HCT116 (cell line): ENCODE results near the gene DCLRE1B.

Source experiments
- CBX3 ChIP-seq: IDR thresholded peaks from 2 replicates; pipeline ENCODE4 v1.6.1; 2012; ENCODE audit warnings: low read depth
- EZH2phosphoT487 ChIP-seq: fragments of 200-600 bp; IDR thresholded peaks from 2 replicates; pipeline ENCODE4 v1.6.1; 2018; ENCODE audit warnings: antibody characterized with exemption, borderline replicate concordance
- SRF ChIP-seq: IDR thresholded peaks from 2 replicates; pipeline ENCODE4 v1.6.1; 2012; ENCODE audit warnings: low read depth
- TF ChIP-seq, protein P1 (sequence below), 3 experiments: fragments of 200-600 bp in 1 of 3; sonication (generic) in 1 of 3; IDR thresholded peaks in 2 of 3; conservative IDR thresholded peaks in 1 of 3; 2 replicates each; pipeline ENCODE4 v1.5.1; 2012 to 2017; ENCODE audit warnings: low read depth in 2 of 3, low read length in 2 of 3, antibody characterized with exemption in 1 of 3, borderline replicate concordance in 1 of 3, control low read depth in 1 of 3, mild to moderate bottlenecking in 1 of 3, mixed read lengths in 1 of 3, mixed run types in 1 of 3, moderate library complexity in 1 of 3; ENCODE audit not compliant: insufficient read depth in 1 of 3

DNA sequence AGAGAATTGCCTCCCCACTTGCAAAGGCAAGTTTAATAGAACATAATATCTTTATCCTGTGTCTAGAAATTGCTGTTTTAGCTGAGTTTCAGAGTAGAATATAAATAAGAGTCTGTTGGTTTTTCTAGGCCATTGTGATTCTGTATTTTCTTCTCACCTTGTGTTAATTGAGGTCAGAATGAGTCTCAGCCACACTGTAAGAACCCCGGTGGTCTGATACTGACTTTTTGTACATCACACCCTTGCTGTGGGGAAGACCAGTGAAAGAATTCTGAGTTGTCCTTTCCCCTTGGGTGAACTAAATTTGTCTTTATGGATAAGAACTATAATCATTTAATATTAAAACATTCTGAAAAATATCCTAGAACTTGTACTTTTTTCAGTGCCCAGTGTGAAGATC is 30.8 kb downstream of the DCLRE1B start:
- TF ChIP-seq SRF (no peak), EZH2phosphoT487 (no peak), CBX3 (no peak)
- TF ChIP-seq, protein P1, sequence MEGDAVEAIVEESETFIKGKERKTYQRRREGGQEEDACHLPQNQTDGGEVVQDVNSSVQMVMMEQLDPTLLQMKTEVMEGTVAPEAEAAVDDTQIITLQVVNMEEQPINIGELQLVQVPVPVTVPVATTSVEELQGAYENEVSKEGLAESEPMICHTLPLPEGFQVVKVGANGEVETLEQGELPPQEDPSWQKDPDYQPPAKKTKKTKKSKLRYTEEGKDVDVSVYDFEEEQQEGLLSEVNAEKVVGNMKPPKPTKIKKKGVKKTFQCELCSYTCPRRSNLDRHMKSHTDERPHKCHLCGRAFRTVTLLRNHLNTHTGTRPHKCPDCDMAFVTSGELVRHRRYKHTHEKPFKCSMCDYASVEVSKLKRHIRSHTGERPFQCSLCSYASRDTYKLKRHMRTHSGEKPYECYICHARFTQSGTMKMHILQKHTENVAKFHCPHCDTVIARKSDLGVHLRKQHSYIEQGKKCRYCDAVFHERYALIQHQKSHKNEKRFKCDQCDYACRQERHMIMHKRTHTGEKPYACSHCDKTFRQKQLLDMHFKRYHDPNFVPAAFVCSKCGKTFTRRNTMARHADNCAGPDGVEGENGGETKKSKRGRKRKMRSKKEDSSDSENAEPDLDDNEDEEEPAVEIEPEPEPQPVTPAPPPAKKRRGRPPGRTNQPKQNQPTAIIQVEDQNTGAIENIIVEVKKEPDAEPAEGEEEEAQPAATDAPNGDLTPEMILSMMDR (IDR thresholded peaks at IDR 0.05 in 2 of 3, conservative IDR thresholded peaks at IDR 0.05 in 1 of 3; ENCODE audit: borderline replicate concordance in 1 of 3, insufficient read depth in 1 of 3, low read depth in 2 of 3, low read length in 2 of 3), result no peak
